HAP-1 (cell line): Measurements from ENCODE around the gene ARHGAP24.
"Not testable (repeated sequence)": the region's sequence is repeated elsewhere in the genome, so short reads cannot be mapped to it uniquely, and the experiment has no call there.

ENCODE experiments used
- DNase-seq, 2 experiments: peaks; one replicate each; pipeline ENCODE4 v3.0.0-alpha.2; 2016 to 2020; ENCODE audit warnings: low spot score in 2 of 2
- H3K27me3 ChIP-seq: fragments of 250-450 bp; sonication (Bioruptor Pico); 2 replicates; pipeline ENCODE4 v1.5.1; 2020; ENCODE audit warnings: low read depth, mild to moderate bottlenecking, moderate library complexity
- H3K36me3 ChIP-seq: fragments of 250-450 bp; sonication (Bioruptor Pico); replicated peaks from 2 replicates; pipeline ENCODE4 v1.5.1; 2020; ENCODE audit warnings: mild to moderate bottlenecking
- H3K4me1 ChIP-seq: fragments of 250-450 bp; sonication (Bioruptor Pico); 2 replicates; pipeline ENCODE4 v1.5.1; 2020; ENCODE audit warnings: mild to moderate bottlenecking
- H3K4me3 ChIP-seq: fragments of 250-450 bp; sonication (Bioruptor Pico); 2 replicates; pipeline ENCODE4 v1.5.1; 2020; ENCODE audit warnings: mild to moderate bottlenecking, moderate library complexity
- H3K9me3 ChIP-seq: fragments of 250-450 bp; sonication (Bioruptor Pico); 2 replicates; pipeline ENCODE4 v1.5.1; 2020; ENCODE audit warnings: mild to moderate bottlenecking, moderate library complexity
- in situ Hi-C: fragments of 300-500 bp; cut with MboI; formaldehyde crosslinking; loops from 3 replicates; pipeline ENCODE4 v1.14.3; 2020; ENCODE audit warnings: low sequenced_read_pairs, inconsistent platforms, mixed read lengths

ARHGAP24 gene

GRCh38 chr4:85793233-85793585 lies 318.3 kb downstream of the ARHGAP24 start:
- in situ Hi-C loops, result loop anchor here (25.0 kb wide), 1 partner anchor 169 kb away; no protein-coding TSS in a partner anchor
- DNase-seq, result no peak
- no peaks in the 10 kb centered on the region for H3K9me3 ChIP-seq
- H3K36me3 ChIP-seq, result no peaks in the 10 kb centered on the region
- H3K4me1 ChIP-seq, result no peaks in the 10 kb centered on the region
- no peaks in the 10 kb centered on the region for H3K27me3 ChIP-seq
- H3K4me3 ChIP-seq, result no peak overlapping the region

GRCh38 chr4:85798012-85798770 lies 323.2 kb downstream of the ARHGAP24 start:
- in situ Hi-C loops, result loop anchor here (25.0 kb wide), 1 partner anchor 164 kb away; no protein-coding TSS in a partner anchor
- Histone ChIP-seq H3K36me3 (no peaks in the 10 kb centered on the region), H3K9me3 (no peaks in the 10 kb centered on the region; the same call in 1 of the 2 replicates), H3K4me1 (no peaks in the 10 kb centered on the region), H3K4me3 (no peak overlapping the region), H3K27me3 (no peaks in the 10 kb centered on the region)
- DNase-seq, result no peak

GRCh38 chr4:85803856-85804255 lies 328.9 kb downstream of the ARHGAP24 start:
- Histone ChIP-seq H3K4me3 (no peak overlapping the region), H3K9me3 (no peaks in the 10 kb centered on the region; the same call in 1 of the 2 replicates), H3K4me1 (peaks cover 17% of the 10 kb centered on the region), H3K27me3 (no peaks in the 10 kb centered on the region), H3K36me3 (no peaks in the 10 kb centered on the region)
- in situ Hi-C loops, result no loop called here
- DNase-seq, result no peak

- DNase-seq, result no peak
- in situ Hi-C loops, result no loop called here
- no peaks in the 10 kb centered on the region for H3K36me3 ChIP-seq
- H3K9me3 ChIP-seq, result no peaks in the 10 kb centered on the region
- peaks cover 19% of the 10 kb centered on the region for H3K4me1 ChIP-seq
- H3K4me3 ChIP-seq, result no peak overlapping the region
- no peaks in the 10 kb centered on the region for H3K27me3 ChIP-seq
Measured at GRCh38 chr4:85805891-85806290, 330.9 kb downstream of the ARHGAP24 start.

GRCh38 chr4:85806334-85806733 lies 331.4 kb downstream of the ARHGAP24 start:
- Histone ChIP-seq H3K4me3 (no peak overlapping the region), H3K4me1 (peaks cover 19% of the 10 kb centered on the region), H3K27me3 (no peaks in the 10 kb centered on the region), H3K36me3 (no peaks in the 10 kb centered on the region), H3K9me3 (no peaks in the 10 kb centered on the region)
- in situ Hi-C loops, result no loop called here
- DNase-seq, result no peak

- no peaks in the 10 kb centered on the region for H3K36me3 ChIP-seq
- H3K27me3 ChIP-seq, result no peaks in the 10 kb centered on the region
- in situ Hi-C loops, result no loop called here
- H3K9me3 ChIP-seq, result no peaks in the 10 kb centered on the region
- no peak overlapping the region for H3K4me3 ChIP-seq
- peaks cover 19% of the 10 kb centered on the region for H3K4me1 ChIP-seq
- peak in 1 of 2 experiments; percentile 50 for DNase-seq
Measured at GRCh38 chr4:85807247-85807950, 332.4 kb downstream of the ARHGAP24 start.

- peaks cover 19% of the 10 kb centered on the region for H3K4me1 ChIP-seq
- peak in 1 of 2 experiments; percentile 98 for DNase-seq
- in situ Hi-C loops, result no loop called here
- H3K9me3 ChIP-seq, result no peaks in the 10 kb centered on the region
- H3K4me3 ChIP-seq, result no peak overlapping the region
- no peaks in the 10 kb centered on the region for H3K36me3 ChIP-seq
- H3K27me3 ChIP-seq, result no peaks in the 10 kb centered on the region
Measured at GRCh38 chr4:85808104-85808503, 333.2 kb downstream of the ARHGAP24 start.

GRCh38 chr4:85808864-85809263 lies 333.9 kb downstream of the ARHGAP24 start:
- in situ Hi-C loops, result no loop called here

GRCh38 chr4:85812776-85813175 lies 337.8 kb downstream of the ARHGAP24 start:
- Histone ChIP-seq H3K4me1 (peaks cover 10% of the 10 kb centered on the region), H3K27me3 (no peaks in the 10 kb centered on the region), H3K4me3 (no peak overlapping the region), H3K9me3 (no peaks in the 10 kb centered on the region), H3K36me3 (no peaks in the 10 kb centered on the region)
- in situ Hi-C loops, result no loop called here
- DNase-seq, result no peak

More at GRCh38 chr4:85808864-85809263, 333.9 kb downstream of the ARHGAP24 start:
- no peaks in the 10 kb centered on the region for H3K9me3 ChIP-seq
- DNase-seq, result no peak
- no peak overlapping the region for H3K4me3 ChIP-seq
- H3K36me3 ChIP-seq, result no peaks in the 10 kb centered on the region
- H3K27me3 ChIP-seq, result no peaks in the 10 kb centered on the region
- peaks cover 19% of the 10 kb centered on the region for H3K4me1 ChIP-seq

- no peaks in the 10 kb centered on the region for H3K9me3 ChIP-seq
- in situ Hi-C loops, result no loop called here
- DNase-seq, result no peak
- no peaks in the 10 kb centered on the region for H3K36me3 ChIP-seq
- H3K4me1 ChIP-seq, result no peaks in the 10 kb centered on the region; the same call in 1 of the 2 replicates
- no peak overlapping the region for H3K4me3 ChIP-seq
- H3K27me3 ChIP-seq, result no peaks in the 10 kb centered on the region
Measured at GRCh38 chr4:85815796-85816459, 341.0 kb downstream of the ARHGAP24 start.

GRCh38 chr4:85818700-85819099 lies 343.8 kb downstream of the ARHGAP24 start:
- no peaks in the 10 kb centered on the region for H3K27me3 ChIP-seq
- H3K4me3 ChIP-seq, result no peak overlapping the region

GRCh38 chr4:85820101-85820500 lies 345.2 kb downstream of the ARHGAP24 start:
- in situ Hi-C loops, H3K4me3 ChIP-seq, DNase-seq, H3K9me3 ChIP-seq, H3K27me3 ChIP-seq, H3K36me3 ChIP-seq, H3K4me1 ChIP-seq: not testable (repeated sequence)

More at GRCh38 chr4:85818700-85819099, 343.8 kb downstream of the ARHGAP24 start:
- no peaks in the 10 kb centered on the region for H3K9me3 ChIP-seq
- no peak for DNase-seq
- no peaks in the 10 kb centered on the region for H3K36me3 ChIP-seq
- in situ Hi-C loops, result no loop called here
- peaks cover 6% of the 10 kb centered on the region for H3K4me1 ChIP-seq

GRCh38 chr4:85821688-85822455 lies 346.9 kb downstream of the ARHGAP24 start:
- no peaks in the 10 kb centered on the region for H3K36me3 ChIP-seq
- in situ Hi-C loops, result no loop called here
- peaks cover 19% of the 10 kb centered on the region for H3K4me1 ChIP-seq
- no peak overlapping the region for H3K4me3 ChIP-seq
- no peaks in the 10 kb centered on the region for H3K27me3 ChIP-seq
- H3K9me3 ChIP-seq, result no peaks in the 10 kb centered on the region
- DNase-seq, result no peak
